GM18520 (cell line): ENCODE measurements around the gene SPTAN1.
A peak's percentile ranks its signal among the peaks of the same experiment; 100 is the strongest.
"Not testable (repeated sequence)": the region's sequence is repeated elsewhere in the genome, so short reads cannot be mapped to it uniquely, and the experiment has no call there.

Experiments used
- ATAC-seq: cut with Tn5 transposase; IDR thresholded peaks from one replicate; pipeline ENCODE4 v1.9.1; 2021; ENCODE audit not compliant: unreplicated experiment

The SPTAN1 gene

GRCh38 chr9:128631636-128632035 lies 79.2 kb downstream of the SPTAN1 start:
- no peak for ATAC-seq

- ATAC-seq = no peak
Measured at GRCh38 chr9:128632066-128632465, 79.7 kb downstream of the SPTAN1 start.

- no peak for ATAC-seq
Measured at GRCh38 chr9:128632486-128632885, 80.1 kb downstream of the SPTAN1 start.

- no peak for ATAC-seq
Measured at GRCh38 chr9:128633057-128633456, 80.7 kb downstream of the SPTAN1 start.

GRCh38 chr9:128633601-128634000 lies 81.2 kb downstream of the SPTAN1 start:
- no peak for ATAC-seq

- ATAC-seq = no peak
Measured at GRCh38 chr9:128634111-128634510, 81.7 kb downstream of the SPTAN1 start.

- no peak for ATAC-seq
Measured at GRCh38 chr9:128634651-128635262, 82.4 kb downstream of the SPTAN1 start.

GRCh38 chr9:128635266-128636023 lies 83.1 kb downstream of the SPTAN1 start:
- no peak for ATAC-seq

- no peak for ATAC-seq
Measured at GRCh38 chr9:128636024-128636390, 83.6 kb downstream of the SPTAN1 start.

- no peak for ATAC-seq
Measured at GRCh38 chr9:128636556-128637530, 84.5 kb downstream of the SPTAN1 start.

GRCh38 chr9:128637656-128638055 lies 85.3 kb downstream of the SPTAN1 start:
- ATAC-seq = no peak

GRCh38 chr9:128638580-128638979 lies 86.2 kb downstream of the SPTAN1 start:
- no peak for ATAC-seq

GRCh38 chr9:128640603-128641002 lies 88.2 kb downstream of the SPTAN1 start:
- ATAC-seq = no peak

- ATAC-seq = no peak
Measured at GRCh38 chr9:128642675-128643245, 90.4 kb downstream of the SPTAN1 start.

- ATAC-seq = peak; percentile 63
Measured at GRCh38 chr9:128643519-128644300, 91.3 kb downstream of the SPTAN1 start.

- not testable (repeated sequence) for ATAC-seq
Measured at GRCh38 chr9:128648206-128648605, 95.8 kb downstream of the SPTAN1 start.

- no peak for ATAC-seq
Measured at GRCh38 chr9:128651798-128652197, 99.4 kb downstream of the SPTAN1 start.

GRCh38 chr9:128653908-128654307 lies 101.5 kb downstream of the SPTAN1 start:
- no peak for ATAC-seq

GRCh38 chr9:128654481-128654880 lies 102.1 kb downstream of the SPTAN1 start:
- ATAC-seq = no peak
